GM21526 (cell line): Measurements from ENCODE around the gene FKBP4.

ENCODE experiments used
- ATAC-seq: cut with Tn5 transposase; IDR thresholded peaks from one replicate; pipeline ENCODE4 v1.9.1; 2021; ENCODE audit warnings: moderate library complexity; ENCODE audit not compliant: unreplicated experiment, low FRiP score

Gene FKBP4

GRCh38 chr12:2776129-2776806, 18.5 kb upstream of the FKBP4 start:
- ATAC-seq, result no peak

GRCh38 chr12:2779281-2779680, 15.5 kb upstream of the FKBP4 start:
- no peak for ATAC-seq

- no peak for ATAC-seq
Measured at GRCh38 chr12:2783936-2784600, 10.7 kb upstream of the FKBP4 start.

GRCh38 chr12:2785017-2785416, 9.8 kb upstream of the FKBP4 start:
- ATAC-seq, result no peak

GRCh38 chr12:2791089-2791488, 3.7 kb upstream of the FKBP4 start:
- ATAC-seq, result no peak

- ATAC-seq, result no peak
Measured at GRCh38 chr12:2792671-2793500, 1.9 kb upstream of the FKBP4 start.

GRCh38 chr12:2793561-2793960, 1.2 kb upstream of the FKBP4 start:
- ATAC-seq, result no peak

GRCh38 chr12:2794191-2794735, 507 bp upstream of the FKBP4 start:
- no peak for ATAC-seq

- ATAC-seq, result peak; percentile 72
Measured at GRCh38 chr12:2795291-2796186, 769 bp downstream of the FKBP4 start.

GRCh38 chr12:2796187-2796666, 1.5 kb downstream of the FKBP4 start:
- ATAC-seq, result no peak

- ATAC-seq, result no peak
Measured at GRCh38 chr12:2797721-2798418, 3.1 kb downstream of the FKBP4 start.

- no peak for ATAC-seq
Measured at GRCh38 chr12:2800046-2800570, 5.3 kb downstream of the FKBP4 start.

GRCh38 chr12:2801044-2801783, 6.4 kb downstream of the FKBP4 start:
- ATAC-seq, result no peak

- ATAC-seq, result no peak
Measured at GRCh38 chr12:2803635-2804392, 9.0 kb downstream of the FKBP4 start.

- ATAC-seq, result no peak
Measured at GRCh38 chr12:2804393-2805142, 9.8 kb downstream of the FKBP4 start.

- ATAC-seq, result no peak
Measured at GRCh38 chr12:2805143-2805520, 10.4 kb downstream of the FKBP4 start.

GRCh38 chr12:2806700-2807099, 11.9 kb downstream of the FKBP4 start:
- no peak for ATAC-seq
